Esophagus muscularis mucosa (tissue), 4 donors: ENCODE data around the gene TUBB2B. TPM values are rescaled to one million over a fixed set of nuclear protein-coding genes. Genes with fewer than 3 reads are reported as not detected.

ENCODE experiments used
- DNase-seq: peaks from one replicate; pipeline ENCODE4 v3.0.0-alpha.2; 2017; ENCODE audit errors: extremely low spot score
- H3K27ac ChIP-seq, 4 donors: fragments of 200-600 bp; sonication (generic); replicated peaks in 1 of 4; 1 replicate in 3 of 4; 2 replicates in 1 of 4; pipeline ENCODE4 v1.5.1; 2016 to 2019; ENCODE audit warnings: mild to moderate bottlenecking in 1 of 4
- H3K27me3 ChIP-seq, 4 donors: fragments of 200-600 bp; sonication (generic); one replicate each; pipeline versions ENCODE4 v1.5.1 to v1.6.0; 2016 to 2019
- H3K36me3 ChIP-seq, 4 donors: fragments of 200-600 bp; sonication (generic); one replicate each; pipeline ENCODE4 v1.5.1; 2016 to 2019
- H3K4me1 ChIP-seq, 4 donors: fragments of 200-600 bp; sonication (generic); one replicate each; pipeline ENCODE4 v1.5.1; 2016 to 2019
- H3K4me3 ChIP-seq, 4 donors: fragments of 200-600 bp; sonication (generic); 1 replicate in 2 of 4; 2 replicates in 2 of 4; pipeline ENCODE4 v1.5.1; 2016 to 2019; ENCODE audit warnings: mild to moderate bottlenecking in 4 of 4, moderate library complexity in 1 of 4
- H3K9me3 ChIP-seq, 4 donors: fragments of 200-600 bp; sonication (generic); 1 replicate in 3 of 4; 2 replicates in 1 of 4; pipeline ENCODE4 v1.5.1; 2016 to 2019
- CTCF ChIP-seq, 3 experiments: fragments of 200-600 bp in 2 of 3; fragments of 450-650 bp in 1 of 3; sonication (generic) in 2 of 3; IDR thresholded peaks; one replicate each; pipeline ENCODE4 v1.5.1; 2017 to 2019; ENCODE audit warnings: antibody characterized with exemption in 3 of 3, mild to moderate bottlenecking in 2 of 3, moderate library complexity in 1 of 3
- EP300 ChIP-seq: sonication (generic); formaldehyde crosslinking; IDR thresholded peaks from one replicate; pipeline ENCODE4 v1.6.1; 2017; ENCODE audit warnings: antibody characterized with exemption
- POLR2A ChIP-seq: fragments of 450-650 bp; IDR thresholded peaks from one replicate; pipeline ENCODE4 v1.6.1; 2017; ENCODE audit warnings: antibody characterized with exemption, moderate library complexity, mild to moderate bottlenecking, low read depth
- POLR2AphosphoS5 ChIP-seq, 2 donors: sonication (generic); formaldehyde crosslinking; IDR thresholded peaks; one replicate each; pipeline ENCODE4 v1.6.1; 2017; ENCODE audit warnings: antibody characterized with exemption in 2 of 2
- WGBS: methylation state at CpG from one replicate; pipeline ENCODE4 v1.1.5; 2018; 5-methylcytosine and 5-hydroxymethylcytosine counted together
- intact Hi-C: fragments of 100-400 bp; cut with DNase I; formaldehyde crosslinking; loops from one replicate; pipeline ENCODE4 v1.15.1; 2023
- total RNA-seq, 4 donors: library from RNA; depleted of rRNA; stranded (reverse); fragments of >200 nt; gene quantifications; one replicate each; pipeline versions ENCODE4 v1.1.0 to v1.2.1, GENCODE V29; 2016

Gene TUBB2B
- total RNA-seq, 4 donors from 2014 or later = 12.0 to 35.8 (median 20.9) TPM

GRCh38 chr6:3195695-3196497 lies 31.6 kb downstream of the TUBB2B start:
- Histone ChIP-seq H3K36me3 (no peaks in the 10 kb centered on the region), H3K27me3 (no peaks in the 10 kb centered on the region), H3K27ac (no peak overlapping the region), H3K4me3 (no peak overlapping the region), H3K9me3 (no peaks in the 10 kb centered on the region), H3K4me1 (peaks cover 0 to 11% (median 11%) of the 10 kb centered on the region in 4 donors)
- TF ChIP-seq EP300 = no peak
- WGBS = 90% methylated on average over 16 of the region's 16 CpGs
- intact Hi-C loops = no loop called here
- DNase-seq = no peak

- no peak overlapping the region for H3K4me3 ChIP-seq
- no peaks in the 10 kb centered on the region for H3K27me3 ChIP-seq
- peak overlapping the region in 1 of 4 donors; percentile 54 for H3K27ac ChIP-seq
- H3K4me1 ChIP-seq = peaks cover 0 to 11% (median 11%) of the 10 kb centered on the region in 4 donors
- intact Hi-C loops = no loop called here
- TF ChIP-seq POLR2AphosphoS5 (IDR thresholded peaks at IDR 0.05) = no peak
- WGBS = 86% methylated on average over 5 of the region's 5 CpGs
- no peaks in the 10 kb centered on the region for H3K36me3 ChIP-seq
- no peaks in the 10 kb centered on the region for H3K9me3 ChIP-seq
- DNase-seq = no peak
These were observed 32.1 kb downstream of the TUBB2B start for GRCh38 chr6:3195420-3195694.

GRCh38 chr6:3194535-3195419 lies 32.7 kb downstream of the TUBB2B start:
- H3K27me3 ChIP-seq = no peaks in the 10 kb centered on the region
- H3K27ac ChIP-seq = peak overlapping the region in 3 of 4 donors; percentile 27 to 54 (median 38)
- intact Hi-C loops = no loop called here
- no peaks in the 10 kb centered on the region for H3K9me3 ChIP-seq
- no peak for DNase-seq
- H3K36me3 ChIP-seq = no peaks in the 10 kb centered on the region
- 56% methylated on average over 17 of the region's 19 CpGs for WGBS
- no peak overlapping the region for H3K4me3 ChIP-seq
- peaks cover 0 to 11% (median 11%) of the 10 kb centered on the region in 4 donors for H3K4me1 ChIP-seq
- TF ChIP-seq CTCF (IDR thresholded peaks at IDR 0.05) (no peak), POLR2AphosphoS5 (IDR thresholded peaks at IDR 0.05) (no peak), POLR2A (no peak), EP300 (no peak)

- TF ChIP-seq CTCF (IDR thresholded peaks at IDR 0.05) = no peak
- no peak for TF ChIP-seq POLR2A
- no peak for TF ChIP-seq EP300
- no peak for TF ChIP-seq POLR2AphosphoS5 (IDR thresholded peaks at IDR 0.05)
- H3K4me3 ChIP-seq = no peak overlapping the region
- peaks cover 0 to 11% (median 11%) of the 10 kb centered on the region in 4 donors for H3K4me1 ChIP-seq
- no peaks in the 10 kb centered on the region for H3K27me3 ChIP-seq
- WGBS = 85% methylated on average over 22 of the region's 23 CpGs
- no peaks in the 10 kb centered on the region for H3K36me3 ChIP-seq
- no peak for DNase-seq
- H3K9me3 ChIP-seq = no peaks in the 10 kb centered on the region
- H3K27ac ChIP-seq = no peak overlapping the region
- intact Hi-C loops = no loop called here
These were observed 34.2 kb downstream of the TUBB2B start for GRCh38 chr6:3193102-3193849.

- no peak for DNase-seq
- H3K36me3 ChIP-seq = no peaks in the 10 kb centered on the region
- no peak overlapping the region for H3K4me3 ChIP-seq
- intact Hi-C loops = no loop called here
- H3K27ac ChIP-seq = no peak overlapping the region
- TF ChIP-seq EP300 = no peak
- TF ChIP-seq CTCF (IDR thresholded peaks at IDR 0.05) = no peak
- TF ChIP-seq POLR2A = no peak
- no peak for TF ChIP-seq POLR2AphosphoS5 (IDR thresholded peaks at IDR 0.05)
- WGBS = 96% methylated on average over 5 of the region's 5 CpGs
- H3K9me3 ChIP-seq = no peaks in the 10 kb centered on the region
- H3K27me3 ChIP-seq = peaks cover 0 to 2% (median 0%) of the 10 kb centered on the region in 4 donors
- H3K4me1 ChIP-seq = peaks cover 0 to 11% (median 11%) of the 10 kb centered on the region in 4 donors
These were observed 36.7 kb downstream of the TUBB2B start for GRCh38 chr6:3190779-3191178.
